GM21528 (cell line): ENCODE results near the gene TNFRSF19.

Experiments
- ATAC-seq: cut with Tn5 transposase; IDR thresholded peaks from one replicate; pipeline ENCODE4 v1.9.1; 2021; ENCODE audit warnings: mild to moderate bottlenecking, moderate library complexity; ENCODE audit not compliant: unreplicated experiment, low FRiP score

TNFRSF19 gene

DNA sequence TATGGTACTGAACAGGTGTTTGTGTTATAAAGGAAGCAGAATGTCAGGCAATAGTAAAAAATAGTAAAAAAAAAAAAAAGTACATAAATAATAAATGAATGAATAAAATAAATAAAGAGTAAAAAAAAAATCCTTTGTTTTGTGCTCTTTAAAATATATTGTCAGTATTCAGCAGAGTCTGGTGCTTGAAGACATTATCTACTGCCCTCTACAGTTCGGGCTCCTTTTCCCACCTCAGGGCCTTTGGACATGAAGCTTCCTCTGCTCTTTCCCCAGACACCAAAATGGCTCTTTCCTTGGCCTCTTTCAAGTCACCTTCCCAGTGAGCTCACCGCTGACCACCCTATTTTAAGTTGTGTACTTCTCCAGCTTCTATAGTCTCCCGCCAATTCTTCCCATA, 137.5 kb downstream of the TNFRSF19 start:
- no peak for ATAC-seq

DNA sequence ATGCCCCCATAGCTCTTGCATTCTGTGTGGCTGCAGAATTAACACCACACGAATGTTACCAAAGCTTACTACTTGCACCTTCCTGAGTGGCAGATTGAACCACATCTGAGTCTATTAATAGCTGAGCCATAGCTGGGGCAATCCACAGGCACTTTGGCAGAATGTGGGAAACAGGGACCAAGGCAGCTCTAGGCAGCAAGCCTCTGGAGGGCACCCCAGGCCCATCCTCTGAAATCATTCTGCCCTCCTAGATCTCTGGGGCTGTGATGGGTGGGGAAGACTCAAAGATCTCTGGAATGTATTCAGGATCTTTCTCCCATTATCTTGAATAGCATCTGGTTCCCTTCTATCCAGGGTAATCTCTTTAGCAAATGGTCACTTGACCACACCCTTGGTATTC, 139.3 kb downstream of the TNFRSF19 start:
- ATAC-seq: no peak

DNA sequence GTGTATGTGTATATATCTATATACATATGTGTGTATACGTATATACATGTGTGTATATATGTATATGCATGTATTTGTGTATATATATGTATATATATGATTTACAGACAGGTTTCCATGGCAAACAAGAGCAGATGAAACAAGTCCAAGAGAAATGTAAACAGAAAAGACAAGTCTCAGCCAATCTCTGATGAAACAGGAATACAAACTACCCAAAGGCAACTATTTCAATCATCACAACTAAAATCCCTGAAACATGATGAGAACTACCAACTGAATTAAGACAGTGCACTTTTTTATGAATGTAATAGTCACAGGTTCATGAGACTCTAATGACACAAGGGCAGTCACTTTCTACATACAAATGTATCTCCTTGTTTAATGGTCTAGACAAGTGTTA, 140.2 kb downstream of the TNFRSF19 start:
- no peak for ATAC-seq

DNA sequence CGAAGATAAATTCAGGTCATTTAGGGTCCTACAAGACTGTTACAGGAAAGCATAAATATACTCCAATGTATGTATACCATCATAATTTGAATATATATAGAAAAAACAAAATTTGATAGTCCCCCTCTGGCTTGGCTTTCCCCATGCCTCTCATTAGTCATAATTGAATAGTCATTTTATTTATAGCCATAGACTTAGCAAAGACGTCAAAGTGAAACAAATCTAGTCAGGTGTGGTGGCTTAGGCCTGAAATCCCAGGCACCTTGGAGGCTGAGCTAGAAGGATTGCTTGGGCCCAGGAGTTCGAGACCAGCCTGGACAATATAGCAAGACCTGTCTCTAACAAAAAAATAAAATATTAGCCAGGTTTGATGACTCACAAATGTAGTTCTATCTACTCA, 141.1 kb downstream of the TNFRSF19 start:
- ATAC-seq: no peak

GRCh38 chr13:23714672-23715071, 144.5 kb downstream of the TNFRSF19 start:
- ATAC-seq: no peak

DNA sequence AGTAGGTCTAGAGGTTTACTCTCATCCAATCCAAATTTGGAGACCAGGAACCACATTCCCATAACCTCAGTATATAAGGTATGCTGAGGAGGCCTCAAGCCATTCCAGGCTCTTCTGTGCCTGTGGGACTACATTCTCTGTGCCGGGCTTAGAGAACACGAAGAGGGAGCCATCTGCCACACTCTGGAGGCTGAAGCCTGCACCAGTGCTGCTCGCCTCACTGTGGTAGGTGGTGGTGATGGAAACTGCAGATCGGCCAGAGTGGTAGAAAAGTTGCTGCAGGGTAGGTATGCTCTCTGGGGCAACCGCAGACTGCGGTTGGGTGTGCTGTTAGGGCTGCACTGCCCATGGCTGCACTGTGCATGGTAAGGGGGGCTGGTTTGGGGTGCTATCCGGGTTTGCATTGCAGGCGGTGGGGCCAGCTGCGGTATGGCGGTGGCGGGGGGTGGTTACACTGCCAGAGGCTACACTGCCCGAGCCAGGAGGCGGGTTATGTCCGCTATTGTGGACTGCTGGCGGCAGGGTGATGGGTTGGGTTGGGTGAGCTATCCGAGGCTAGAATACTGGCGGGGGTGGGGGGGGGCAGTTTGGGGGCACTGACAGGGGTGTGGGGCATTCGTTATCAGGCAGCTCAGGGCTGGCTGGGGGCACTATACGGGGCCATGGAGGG, 145.0 kb downstream of the TNFRSF19 start:
- no peak for ATAC-seq

GRCh38 chr13:23715762-23716235, 145.6 kb downstream of the TNFRSF19 start:
- ATAC-seq: no peak

GRCh38 chr13:23716401-23716800, 146.2 kb downstream of the TNFRSF19 start:
- no peak for ATAC-seq

- ATAC-seq: no peak
Measured at GRCh38 chr13:23718996-23719395, 148.8 kb downstream of the TNFRSF19 start.

- no peak for ATAC-seq
Measured at GRCh38 chr13:23722726-23723453, 152.7 kb downstream of the TNFRSF19 start.

GRCh38 chr13:23723471-23723870, 153.3 kb downstream of the TNFRSF19 start:
- no peak for ATAC-seq

DNA sequence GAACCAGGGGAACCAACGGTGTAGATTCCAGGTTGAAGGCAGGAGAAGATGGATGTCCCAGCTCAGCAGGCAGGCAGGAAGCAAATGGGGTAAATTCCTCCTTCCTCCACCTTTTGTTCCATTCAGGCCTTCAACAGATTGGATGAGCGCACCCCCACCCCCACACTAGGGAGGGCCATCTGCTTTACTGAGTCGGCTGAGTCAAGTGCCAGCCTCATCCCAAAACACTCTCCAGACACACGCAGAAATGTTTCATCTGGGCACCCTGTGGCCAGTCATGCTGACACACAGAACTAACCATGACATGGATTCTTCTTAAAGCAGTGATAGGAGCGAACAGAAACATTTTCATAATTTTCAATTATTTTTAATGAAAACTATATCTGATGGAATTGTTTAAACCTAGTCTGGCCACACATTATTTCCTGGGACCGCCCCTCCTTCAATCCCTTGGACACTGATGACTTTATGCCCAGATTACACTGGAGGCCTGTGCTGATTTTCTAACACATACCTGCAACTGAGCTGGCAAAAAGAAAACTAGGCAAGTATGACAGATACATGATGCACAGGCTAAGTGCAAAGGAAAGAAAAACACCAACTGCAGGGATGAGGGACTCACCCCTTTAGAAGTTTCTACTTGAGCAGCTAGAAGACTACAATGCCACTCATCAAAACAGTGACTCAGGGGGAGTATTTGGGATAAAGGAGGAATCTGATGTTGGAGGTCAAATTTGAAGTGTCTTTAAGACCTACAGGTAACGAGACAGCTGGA, 154.2 kb downstream of the TNFRSF19 start:
- no peak for ATAC-seq
